Measurements from ENCODE around the gene TMEM18.

- TF ChIP-seq EZH2 (IDR thresholded peaks at IDR 0.05; ENCODE audit: insufficient read depth, poor library complexity, severe bottlenecking) (no peak), EZH2phosphoT487 (IDR thresholded peaks at IDR 0.05; ENCODE audit: insufficient read depth, low read depth) (no peak)
Measured at GRCh38 chr2:620004-620403, 57.2 kb downstream of the TMEM18 start.
